Endothelial cell of umbilical vein (primary cell): ENCODE data around the gene TARBP2. TPM values are rescaled to one million over a fixed set of nuclear protein-coding genes. Genes with fewer than 3 reads are reported as not detected.
A peak's percentile ranks its signal among the peaks of the same experiment; 100 is the strongest.

ENCODE experiments used
- BruUV-seq: library from RNA; stranded (reverse); fragments of 400-500 nt; replicated peaks from 2 replicates; lab custom pipeline; 2021; lab: Mats Ljungman, UMichigan
- CTCF ChIA-PET: fragments of 300-600, 350-600 bp; sonication (Branson Sonifier 250); formaldehyde crosslinking; loops from one replicate; lab custom pipeline; 2021; ENCODE audit warnings: antibody characterized with exemption, inconsistent platforms; lab: Charles Lee
- POLR2A ChIA-PET: fragments of 300-600, 350-600 bp; sonication (Branson Sonifier 250); formaldehyde crosslinking; loops from one replicate; lab custom pipeline; 2021; ENCODE audit warnings: antibody characterized with exemption, inconsistent platforms; lab: Charles Lee
- DNase-seq: peaks from one replicate; pipeline ENCODE4 v3.0.0-alpha.2; 2011; ENCODE audit warnings: low read depth, low spot score
- FAIRE-seq: peaks from 2 replicates; lab custom pipeline; 2011; peaks lifted over from hg19 to GRCh38; lab: Jason Lieb, UNC
- H2AFZ ChIP-seq: 2 replicates; pipeline ENCODE4 v1.6.0; 2012; ENCODE audit warnings: low read depth, low read length, control low read depth, inconsistent platforms
- H3K27ac ChIP-seq: 2 replicates; pipeline ENCODE4 v1.5.1; 2011; ENCODE audit warnings: low read depth, mild to moderate bottlenecking, control low read depth, low read length, moderate library complexity; ENCODE audit not compliant: insufficient read depth
- H3K27me3 ChIP-seq, 2 experiments: 2 replicates each; pipeline versions ENCODE4 v1.6.0 to v1.6.1; 2011; ENCODE audit warnings: low read length in 2 of 2, mixed read lengths in 1 of 2; ENCODE audit not compliant: control insufficient read depth in 2 of 2, insufficient read depth in 2 of 2
- H3K36me3 ChIP-seq, 2 experiments: 2 replicates in 1 of 2; 3 replicates in 1 of 2; pipeline ENCODE4 v1.5.1; 2011; ENCODE audit warnings: low read length in 2 of 2, mild to moderate bottlenecking in 1 of 2, moderate library complexity in 1 of 2; ENCODE audit not compliant: control insufficient read depth in 2 of 2, insufficient read depth in 2 of 2; ENCODE audit errors: extremely low read depth in 1 of 2
- H3K4me1 ChIP-seq: 3 replicates; pipeline ENCODE4 v1.5.1; 2011; ENCODE audit warnings: mild to moderate bottlenecking, low read length; ENCODE audit not compliant: control insufficient read depth, insufficient read depth; ENCODE audit errors: extremely low read depth
- H3K4me2 ChIP-seq: 2 replicates; pipeline ENCODE4 v1.6.1; 2011; ENCODE audit warnings: low read length, control low read depth, mixed read lengths; ENCODE audit not compliant: insufficient read depth
- H3K4me3 ChIP-seq, 3 experiments: fragments of 200-600 bp in 1 of 3; sonication (generic), shearing (Covaris generic) in 1 of 3; replicated peaks in 1 of 3; 2 replicates each; pipeline ENCODE4 v1.5.1; 2011 to 2016; ENCODE audit warnings: control low read depth in 3 of 3, low read length in 3 of 3, mild to moderate bottlenecking in 2 of 3, inconsistent platforms in 1 of 3, low read depth in 1 of 3, moderate library complexity in 1 of 3; ENCODE audit not compliant: insufficient read depth in 1 of 3
- H3K79me2 ChIP-seq: 2 replicates; pipeline ENCODE4 v1.6.0; 2012; ENCODE audit warnings: low read length, inconsistent platforms; ENCODE audit not compliant: control insufficient read depth, insufficient read depth
- H3K9ac ChIP-seq: replicated peaks from 2 replicates; pipeline ENCODE3; 2011; ENCODE audit warnings: low read length, control low read depth; ENCODE audit not compliant: insufficient read depth; ENCODE audit errors: extremely low read depth
- H3K9me1 ChIP-seq: replicated peaks from 3 replicates; pipeline ENCODE4 v1.6.0; 2011; ENCODE audit warnings: mild to moderate bottlenecking, low read length; ENCODE audit not compliant: control insufficient read depth, insufficient read depth; ENCODE audit errors: extremely low read depth
- H3K9me3 ChIP-seq: replicated peaks from 2 replicates; pipeline ENCODE4 v1.5.1; 2012; ENCODE audit warnings: low read length, inconsistent platforms; ENCODE audit not compliant: control insufficient read depth, insufficient read depth
- H4K20me1 ChIP-seq: replicated peaks from 2 replicates; pipeline ENCODE3; 2011; ENCODE audit warnings: mild to moderate bottlenecking, low read length; ENCODE audit not compliant: control insufficient read depth, insufficient read depth; ENCODE audit errors: extremely low read depth
- EZH2 ChIP-seq: IDR thresholded peaks from 2 replicates; pipeline ENCODE4 v1.6.1; 2012; ENCODE audit warnings: borderline replicate concordance, low read depth, mild to moderate bottlenecking, moderate library complexity, low read length, inconsistent platforms; ENCODE audit not compliant: severe bottlenecking
- FOS ChIP-seq: IDR thresholded peaks from 2 replicates; pipeline ENCODE4 v1.6.1; 2011; ENCODE audit warnings: mild to moderate bottlenecking, low read length, moderate library complexity, borderline replicate concordance; ENCODE audit not compliant: insufficient read depth
- GATA2 ChIP-seq: IDR thresholded peaks from 2 replicates; pipeline ENCODE4 v1.7.0; 2011; ENCODE audit warnings: low read depth, mild to moderate bottlenecking, moderate library complexity, mixed read lengths, low read length; ENCODE audit not compliant: insufficient read length, insufficient read depth
- JUN ChIP-seq: IDR thresholded peaks from 2 replicates; pipeline ENCODE4 v1.6.1; 2011; ENCODE audit warnings: borderline replicate concordance, low read depth; ENCODE audit not compliant: insufficient read length, insufficient read depth
- MYC ChIP-seq: IDR thresholded peaks from one replicate; pipeline ENCODE4 v1.6.1; 2011; ENCODE audit warnings: mild to moderate bottlenecking, low read depth, low read length
- POLR2A ChIP-seq: IDR thresholded peaks from 2 replicates; pipeline ENCODE4 v1.6.1; 2012; ENCODE audit warnings: low read depth, mild to moderate bottlenecking, control low read depth, low read length
- POLR2AphosphoS5 ChIP-seq: IDR thresholded peaks from 2 replicates; pipeline ENCODE4 v1.6.1; 2012; ENCODE audit warnings: low read depth, mild to moderate bottlenecking, control low read depth, low read length, moderate library complexity; ENCODE audit not compliant: insufficient read depth
- dilution Hi-C: fragments of 300-500 bp; cut with MboI; formaldehyde crosslinking; loops from one replicate; pipeline ENCODE4 v1.15.0; 2019; ENCODE audit warnings: low sequenced_read_pairs; ENCODE audit not compliant: extremely low pct_ligation_motif_present
- intact Hi-C: fragments of 100-400 bp; cut with micrococcal nuclease; formaldehyde crosslinking; loops from one replicate; pipeline ENCODE4 v1.10.0; 2022
- polyA plus RNA-seq, 4 experiments: library from polyadenylated mRNA; depleted of rRNA in 3 of 4; stranded (reverse) in 3 of 4; unstranded in 1 of 4; fragments of >200 nt; gene quantifications; 2 replicates each; pipeline versions ENCODE4 v1.2.1 to v1.2.3, GENCODE V29; 2011 to 2012; ENCODE audit warnings: missing spikeins in 1 of 4
- total RNA-seq: library from RNA; stranded (reverse); gene quantifications from 2 replicates; pipeline ENCODE4 v1.2.3, GENCODE V29; 2021
- TF ChIP-seq, protein P1 (sequence below), 2 donors: IDR thresholded peaks; 1 replicate in 1 of 2; 2 replicates in 1 of 2; pipeline ENCODE4 v1.5.1; 2011; ENCODE audit warnings: low read length in 2 of 2, mild to moderate bottlenecking in 2 of 2, moderate library complexity in 2 of 2, control low read depth in 1 of 2, inconsistent platforms in 1 of 2, low read depth in 1 of 2; ENCODE audit not compliant: insufficient read depth in 1 of 2; ENCODE audit errors: extremely low read depth in 1 of 2
- TF ChIP-seq, protein P2 (sequence below): IDR thresholded peaks from 2 replicates; pipeline ENCODE4 v1.6.1; 2011; ENCODE audit not compliant: insufficient read depth, insufficient read length

TARBP2 gene
- total and polyA plus RNA-seq, 2 donors (not counting 3 experiments of a cell fraction or from before 2014, with no cell fraction given) = 57.2 to 82.8 TPM

DNA sequence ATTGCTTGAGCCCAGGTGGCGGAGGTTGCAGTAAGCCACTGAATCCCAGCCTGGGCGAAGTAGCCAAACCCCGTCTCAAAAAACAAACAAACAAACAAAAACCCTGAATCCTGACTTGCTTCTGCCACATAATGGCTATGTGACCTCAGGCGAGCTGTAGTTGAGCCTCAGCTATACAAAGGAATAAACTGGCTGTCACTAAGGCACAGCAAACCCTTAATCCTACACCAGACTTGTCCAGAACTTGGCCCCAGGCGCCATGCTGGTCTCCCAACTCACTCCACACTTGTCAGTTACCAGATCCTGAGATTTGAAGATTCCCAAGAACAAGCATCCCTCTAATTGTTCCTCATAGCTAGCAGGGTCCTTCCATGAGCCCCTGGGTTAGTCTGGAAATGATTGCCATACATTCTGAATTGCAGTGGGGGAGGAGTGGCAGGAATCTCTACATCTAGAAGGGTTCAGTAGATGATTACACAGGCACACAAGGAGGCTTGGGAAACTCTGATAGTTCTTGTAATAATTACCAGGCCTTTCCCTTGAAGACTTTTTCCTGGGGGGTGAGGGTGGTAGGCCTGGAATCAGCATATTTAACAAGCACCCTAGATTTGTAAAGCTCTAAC, 11.7 kb upstream of the TARBP2 start:
- dilution Hi-C loops (no loop called here), intact Hi-C loops (no loop called here)
- FAIRE-seq = no peak

DNA sequence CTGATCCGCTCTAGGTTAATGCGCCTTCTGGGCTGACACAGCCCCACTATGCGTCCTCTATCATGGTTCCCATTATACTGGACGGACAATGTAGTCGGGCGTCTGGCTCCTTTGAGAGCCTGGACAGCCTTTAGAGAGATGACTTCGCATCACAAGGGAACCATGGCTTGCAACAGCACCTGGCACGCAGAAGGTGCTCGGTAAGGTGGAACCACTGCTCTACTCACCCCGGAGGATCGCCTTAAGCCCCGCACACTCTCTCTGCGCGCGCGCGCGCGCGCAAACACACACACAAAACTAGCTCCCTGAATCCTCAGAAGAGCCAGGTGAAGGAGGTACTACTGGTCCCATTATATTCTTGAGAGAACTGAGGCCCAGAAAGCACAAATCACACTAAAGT, 8.9 kb upstream of the TARBP2 start:
- Histone ChIP-seq H3K4me3 (peak overlapping the region in 2 of 3 experiments; percentile 7 to 61), H3K4me1 (peaks cover 11% of the 10 kb centered on the region), H3K9me1 (no peaks in the 10 kb centered on the region), H3K4me2 (peak overlapping the region; percentile 55), H2AFZ (peak overlapping the region; percentile 3), H3K79me2 (no peaks in the 10 kb centered on the region), H3K27me3 (no peaks in the 10 kb centered on the region), H3K36me3 (peaks cover 0 to 4% of the 10 kb centered on the region in 2 experiments), H4K20me1 (no peaks in the 10 kb centered on the region), H3K9ac (peak overlapping the region; percentile 5), H3K9me3 (no peaks in the 10 kb centered on the region), H3K27ac (no peak overlapping the region)
- FAIRE-seq (no peak), DNase-seq (no peak)
- CTCF ChIA-PET = interaction anchor here (0.9 to 1.3 kb wide), 4 partner anchors 9 to 15 kb away, joined by 3 to 6 read pairs (median 4); partner anchors contain the start of gene TARBP2
- intact Hi-C loops = no loop called here
- TF ChIP-seq MYC (no peak), POLR2AphosphoS5 (no peak), EZH2 (no peak), POLR2A (no peak), GATA2 (no peak), FOS (no peak), JUN (no peak)
- TF ChIP-seq, protein P1, sequence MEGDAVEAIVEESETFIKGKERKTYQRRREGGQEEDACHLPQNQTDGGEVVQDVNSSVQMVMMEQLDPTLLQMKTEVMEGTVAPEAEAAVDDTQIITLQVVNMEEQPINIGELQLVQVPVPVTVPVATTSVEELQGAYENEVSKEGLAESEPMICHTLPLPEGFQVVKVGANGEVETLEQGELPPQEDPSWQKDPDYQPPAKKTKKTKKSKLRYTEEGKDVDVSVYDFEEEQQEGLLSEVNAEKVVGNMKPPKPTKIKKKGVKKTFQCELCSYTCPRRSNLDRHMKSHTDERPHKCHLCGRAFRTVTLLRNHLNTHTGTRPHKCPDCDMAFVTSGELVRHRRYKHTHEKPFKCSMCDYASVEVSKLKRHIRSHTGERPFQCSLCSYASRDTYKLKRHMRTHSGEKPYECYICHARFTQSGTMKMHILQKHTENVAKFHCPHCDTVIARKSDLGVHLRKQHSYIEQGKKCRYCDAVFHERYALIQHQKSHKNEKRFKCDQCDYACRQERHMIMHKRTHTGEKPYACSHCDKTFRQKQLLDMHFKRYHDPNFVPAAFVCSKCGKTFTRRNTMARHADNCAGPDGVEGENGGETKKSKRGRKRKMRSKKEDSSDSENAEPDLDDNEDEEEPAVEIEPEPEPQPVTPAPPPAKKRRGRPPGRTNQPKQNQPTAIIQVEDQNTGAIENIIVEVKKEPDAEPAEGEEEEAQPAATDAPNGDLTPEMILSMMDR (IDR thresholded peaks at IDR 0.05; ENCODE audit: extremely low read depth in 1 of 2, insufficient read depth in 1 of 2, low read depth in 1 of 2, low read length in 2 of 2) = no peak
- TF ChIP-seq, protein P2, sequence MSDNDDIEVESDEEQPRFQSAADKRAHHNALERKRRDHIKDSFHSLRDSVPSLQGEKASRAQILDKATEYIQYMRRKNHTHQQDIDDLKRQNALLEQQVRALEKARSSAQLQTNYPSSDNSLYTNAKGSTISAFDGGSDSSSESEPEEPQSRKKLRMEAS = no peak
- dilution Hi-C loops = no loop called here
- POLR2A ChIA-PET = interaction anchor here (1.2 kb wide), 1 partner anchor 13 kb away, joined by 6 read pairs; no protein-coding TSS in a partner anchor
- TSS peak; percentile 46 for BruUV-seq

More for the DNA sequence above, 11.7 kb upstream of the TARBP2 start:
- Histone ChIP-seq H3K27me3 (no peaks in the 10 kb centered on the region), H3K9me1 (no peaks in the 10 kb centered on the region), H3K27ac (no peak overlapping the region), H3K36me3 (peaks cover 0 to 19% of the 10 kb centered on the region in 2 experiments), H4K20me1 (no peaks in the 10 kb centered on the region), H3K4me2 (no peak overlapping the region), H3K4me3 (no peak overlapping the region), H3K79me2 (no peaks in the 10 kb centered on the region), H3K4me1 (peaks cover 11% of the 10 kb centered on the region), H2AFZ (no peak overlapping the region), H3K9ac (no peak overlapping the region), H3K9me3 (no peaks in the 10 kb centered on the region)
- no TSS peak for BruUV-seq
- ChIA-PET CTCF (interaction anchor here (1.0 to 1.4 kb wide), 3 partner anchors 10 to 13 kb away, joined by 3 to 4 read pairs (median 4); partner anchors contain the start of genes MAP3K12 and TARBP2), POLR2A (interaction anchor here (1.6 kb wide), 1 partner anchor 12 kb away, joined by 7 read pairs; the partner anchor contains the start of gene TARBP2)
- DNase-seq = no peak
- no peak for TF ChIP-seq POLR2AphosphoS5
- no peak for TF ChIP-seq JUN
- TF ChIP-seq EZH2 = no peak
